HepG2 (cell line): ENCODE data around the gene PTPN22. TPM values are rescaled to one million over a fixed set of nuclear protein-coding genes. Genes with fewer than 3 reads are reported as not detected.

ENCODE experiments used
- ATAC-seq: fragments of 200-7000 bp; cut with Tn5 transposase; 3 replicates; pipeline ENCODE4 v1.9.1; 2020; ENCODE audit warnings: mild to moderate bottlenecking, moderate library complexity
- BruUV-seq: library from RNA; stranded (reverse); fragments of 400-500 nt; replicated peaks from 2 replicates; lab custom pipeline; 2021; lab: Mats Ljungman, UMichigan
- CTCF ChIA-PET: fragments of 300-600 bp; formaldehyde crosslinking; extraction: SDS; loops from one replicate; lab custom pipeline; 2021; ENCODE audit warnings: low total read pairs, inconsistent platforms, low intra/inter-chr PET ratio; lab: Yijun Ruan, JAX
- POLR2A ChIA-PET: fragments of 350-600 bp; sonication (Branson Sonifier 250); formaldehyde crosslinking; loops from one replicate; lab custom pipeline; 2020; ENCODE audit warnings: antibody characterized with exemption, inconsistent platforms; lab: Yijun Ruan, JAX
- DNase-seq: peaks from one replicate; pipeline ENCODE4 v3.0.0-alpha.2; 2015; ENCODE audit warnings: low spot score
- FAIRE-seq: peaks from 3 replicates; lab custom pipeline; 2011; peaks lifted over from hg19 to GRCh38; lab: Jason Lieb, UNC
- H2AFZ ChIP-seq: one replicate; pipeline ENCODE4 v1.6.1; 2011; ENCODE audit warnings: low read length, inconsistent platforms
- H3K27ac ChIP-seq: fragments of 300-600 bp; 3 replicates; pipeline ENCODE4 v1.8.0; 2011; ENCODE audit warnings: mixed run types, mild to moderate bottlenecking, mixed read lengths, low read length, inconsistent platforms; ENCODE audit not compliant: insufficient read depth; ENCODE audit errors: extremely low read length
- H3K27me3 ChIP-seq, 2 experiments: fragments of 200-600 bp in 1 of 2; 2 replicates in 1 of 2; 3 replicates in 1 of 2; pipeline versions ENCODE4 v1.6.0 to v1.8.0; 2011; ENCODE audit warnings: low read length in 2 of 2, mild to moderate bottlenecking in 2 of 2, moderate library complexity in 2 of 2, inconsistent platforms in 1 of 2; ENCODE audit not compliant: insufficient read depth in 2 of 2, control insufficient read depth in 1 of 2
- H3K36me3 ChIP-seq, 2 experiments: fragments of 200-600 bp in 1 of 2; replicated peaks in 1 of 2; 2 replicates in 1 of 2; 3 replicates in 1 of 2; pipeline versions ENCODE4 v1.5.1 to v1.8.0; 2011; ENCODE audit warnings: low read length in 2 of 2, inconsistent platforms in 1 of 2; ENCODE audit not compliant: insufficient read depth in 2 of 2, control insufficient read depth in 1 of 2
- H3K4me1 ChIP-seq: 2 replicates; pipeline ENCODE4 v1.5.1; 2012; ENCODE audit warnings: low read length, inconsistent platforms; ENCODE audit not compliant: insufficient read depth
- H3K4me2 ChIP-seq: 2 replicates; pipeline ENCODE4 v1.6.0; 2011; ENCODE audit warnings: low read depth, low read length, inconsistent platforms
- H3K4me3 ChIP-seq, 3 experiments: fragments of 200-600 bp in 1 of 3; sonication (generic), shearing (Covaris generic) in 1 of 3; replicated peaks in 1 of 3; 2 replicates each; pipeline ENCODE4 v1.5.1; 2011 to 2016; ENCODE audit warnings: low read length in 3 of 3, inconsistent platforms in 2 of 3, low read depth in 2 of 3, mild to moderate bottlenecking in 2 of 3, control low read depth in 1 of 3, mixed read lengths in 1 of 3; ENCODE audit not compliant: insufficient read depth in 1 of 3
- H3K79me2 ChIP-seq: one replicate; pipeline ENCODE4 v1.6.1; 2011; ENCODE audit warnings: low read length, inconsistent platforms; ENCODE audit not compliant: insufficient read depth
- H3K9ac ChIP-seq: 2 replicates; pipeline ENCODE4 v1.6.0; 2011; ENCODE audit warnings: mild to moderate bottlenecking, low read depth, low read length, inconsistent platforms; ENCODE audit not compliant: insufficient read depth
- H3K9me3 ChIP-seq: 2 replicates; pipeline ENCODE4 v1.5.1; 2012; ENCODE audit warnings: mild to moderate bottlenecking, low read length
- H4K20me1 ChIP-seq: 2 replicates; pipeline ENCODE4 v1.6.0; 2011; ENCODE audit warnings: inconsistent platforms, mild to moderate bottlenecking, low read length, moderate library complexity; ENCODE audit not compliant: insufficient read depth
- EZH2 ChIP-seq: conservative IDR thresholded peaks from 2 replicates; pipeline ENCODE4 v1.6.1; 2012; ENCODE audit warnings: mild to moderate bottlenecking, low read depth, low read length, moderate library complexity
- HNRNPUL1 ChIP-seq: fragments of 200-400 bp; formaldehyde crosslinking; IDR thresholded peaks from 2 replicates; pipeline ENCODE4 v1.6.1; 2017; ENCODE audit warnings: low read depth, mild to moderate bottlenecking, low read length, moderate library complexity
- JARID2 ChIP-seq: sonication (generic); formaldehyde crosslinking; IDR thresholded peaks from 2 replicates; pipeline ENCODE4 v1.8.1; 2023; ENCODE audit warnings: missing genetic modification reagents, inconsistent platforms; ENCODE audit not compliant: insufficient replicate concordance
- REPIN1 ChIP-seq: sonication (generic); formaldehyde crosslinking; IDR thresholded peaks from 2 replicates; pipeline ENCODE4 v1.8.0; 2022; ENCODE audit warnings: missing genetic modification reagents, low read depth, mild to moderate bottlenecking, borderline replicate concordance
- SRSF9 ChIP-seq: fragments of 200-400 bp; formaldehyde crosslinking; IDR thresholded peaks from 2 replicates; pipeline ENCODE4 v1.6.1; 2018; ENCODE audit warnings: borderline replicate concordance, mild to moderate bottlenecking, low read depth, low read length; ENCODE audit not compliant: insufficient read depth, poor library complexity, severe bottlenecking
- ZEB1 ChIP-seq: IDR thresholded peaks from 2 replicates; pipeline ENCODE4 v1.6.1; 2012; ENCODE audit warnings: mild to moderate bottlenecking, low read depth, inconsistent platforms; ENCODE audit not compliant: insufficient replicate concordance
- ZMAT5 ChIP-seq: sonication (generic); formaldehyde crosslinking; IDR thresholded peaks from 2 replicates; pipeline ENCODE4 v1.5.0; 2020; ENCODE audit warnings: mild to moderate bottlenecking, low read depth, missing genetic modification reagents, borderline replicate concordance
- WGBS: methylation state at CpG from one replicate; pipeline ENCODE4 v1.1.6; 2017; ENCODE audit warnings: low lambda C conversion rate; 5-methylcytosine and 5-hydroxymethylcytosine counted together
- in situ Hi-C: cut with HindIII; loops from 2 replicates; pipeline ENCODE4 v1.10.0; 2017; ENCODE audit warnings: low pct_unique_long_range_greater_than_20kb; ENCODE audit not compliant: extremely low pct_ligation_motif_present
- intact Hi-C: fragments of 100-400 bp; cut with micrococcal nuclease; formaldehyde crosslinking; loops from one replicate; pipeline ENCODE4 v1.10.0; 2022; ENCODE audit not compliant: unreplicated experiment
- polyA plus RNA-seq, 8 experiments: library from polyadenylated mRNA; depleted of rRNA in 3 of 8; stranded (reverse) in 7 of 8; unstranded in 1 of 8; fragments of >200 nt; fragmentation: Illumina TruSeq in 4 of 8; extraction: Trizol in 4 of 8; gene quantifications; 2 replicates each; pipeline versions ENCODE4 v1.2.1 to v1.2.3, GENCODE V29; 2011 to 2016; ENCODE audit warnings: low read depth in 4 of 8, missing spikeins in 1 of 8, mixed read lengths in 1 of 8; ENCODE audit not compliant: insufficient read depth in 1 of 8
- total RNA-seq, 5 experiments: library from RNA; depleted of rRNA; stranded (reverse); fragments of >200 nt; fragmentation: Illumina TruSeq; extraction: Trizol; gene quantifications; 2 replicates each; pipeline ENCODE4 v1.2.3, GENCODE V29; 2016; ENCODE audit warnings: low read depth in 1 of 5
- TF ChIP-seq, protein P1 (sequence below): sonication (generic); formaldehyde crosslinking; IDR thresholded peaks from 2 replicates; pipeline ENCODE4 v1.5.1; 2020; ENCODE audit warnings: mild to moderate bottlenecking, moderate library complexity, missing genetic modification reagents
- TF ChIP-seq, protein P2 (sequence below): fragments of 450-650 bp; IDR thresholded peaks from 2 replicates; pipeline ENCODE4 v1.6.1; 2017

PTPN22 gene
- total and polyA plus RNA-seq, 2 of the 13 experiments (the other 11 are each of a cell fraction or from before 2014, with no cell fraction given), result not detected

DNA sequence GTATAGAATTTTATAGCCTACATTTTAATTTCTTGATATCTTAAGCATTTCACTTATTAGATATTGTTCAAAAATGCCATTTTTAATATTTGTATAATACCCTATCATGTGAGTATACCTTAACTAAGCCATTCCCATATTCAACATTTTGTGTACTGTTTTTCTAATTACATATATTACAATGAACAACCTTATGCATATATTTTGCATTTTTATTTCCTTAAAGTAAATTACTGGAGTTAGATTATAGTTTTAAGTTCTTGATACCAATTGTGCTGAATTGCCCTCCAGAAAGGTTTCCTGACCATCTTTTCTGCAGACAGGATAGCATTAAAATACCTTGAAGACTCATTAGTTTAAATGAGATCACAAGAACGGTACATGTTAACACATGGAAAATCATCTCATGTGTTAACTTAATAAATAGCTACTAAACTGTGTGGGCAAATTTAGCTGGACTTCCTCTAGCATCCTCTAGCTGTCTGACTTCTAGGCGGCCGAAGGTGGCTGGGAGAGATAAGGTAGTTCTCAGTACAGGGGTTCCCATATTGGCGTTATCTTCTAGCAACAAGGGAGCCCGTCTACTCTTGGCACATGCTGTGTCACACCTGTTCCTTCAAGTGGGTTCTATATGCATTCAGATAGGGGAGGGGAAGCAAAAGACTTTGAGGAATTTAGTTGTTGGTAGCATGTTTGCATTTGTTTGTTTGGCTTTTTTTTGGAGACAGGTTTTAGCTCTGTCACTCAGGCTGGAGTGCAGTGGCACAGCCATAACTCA, 42.6 kb upstream of the PTPN22 start:
- no peak for TF ChIP-seq HNRNPUL1
- TF ChIP-seq, protein P1, sequence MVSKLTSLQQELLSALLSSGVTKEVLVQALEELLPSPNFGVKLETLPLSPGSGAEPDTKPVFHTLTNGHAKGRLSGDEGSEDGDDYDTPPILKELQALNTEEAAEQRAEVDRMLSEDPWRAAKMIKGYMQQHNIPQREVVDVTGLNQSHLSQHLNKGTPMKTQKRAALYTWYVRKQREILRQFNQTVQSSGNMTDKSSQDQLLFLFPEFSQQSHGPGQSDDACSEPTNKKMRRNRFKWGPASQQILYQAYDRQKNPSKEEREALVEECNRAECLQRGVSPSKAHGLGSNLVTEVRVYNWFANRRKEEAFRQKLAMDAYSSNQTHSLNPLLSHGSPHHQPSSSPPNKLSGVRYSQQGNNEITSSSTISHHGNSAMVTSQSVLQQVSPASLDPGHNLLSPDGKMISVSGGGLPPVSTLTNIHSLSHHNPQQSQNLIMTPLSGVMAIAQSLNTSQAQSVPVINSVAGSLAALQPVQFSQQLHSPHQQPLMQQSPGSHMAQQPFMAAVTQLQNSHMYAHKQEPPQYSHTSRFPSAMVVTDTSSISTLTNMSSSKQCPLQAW (CRISPR knock-in tag), result no peak
- H3K9me3 ChIP-seq, result no peaks in the 10 kb centered on the region
- H4K20me1 ChIP-seq, result no peaks in the 10 kb centered on the region
- no peaks in the 10 kb centered on the region for H3K4me1 ChIP-seq
- H3K36me3 ChIP-seq, result peaks cover 7 to 28% of the 10 kb centered on the region in 2 experiments; a peak in 4 of 5 replicates
- no peak overlapping the region for H3K4me2 ChIP-seq
- no peaks in the 10 kb centered on the region for H3K79me2 ChIP-seq
- DNase-seq (no peak), FAIRE-seq (no peak), ATAC-seq (no peak)
- 97% methylated on average over 5 of the region's 5 CpGs for WGBS
- H3K4me3 ChIP-seq, result no peak overlapping the region
- no TSS peak for BruUV-seq
- intact Hi-C loops (no loop called here), in situ Hi-C loops (no loop called here)
- H3K9ac ChIP-seq, result no peak overlapping the region
- H3K27me3 ChIP-seq, result no peaks in the 10 kb centered on the region
- POLR2A ChIA-PET, result interaction anchor here (2.7 kb wide), 1 partner anchor 15 kb away, joined by 11 read pairs; the partner anchor contains the start of gene HIPK1
- CTCF ChIA-PET, result no interaction called here
- H3K27ac ChIP-seq, result no peak overlapping the region
- no peak overlapping the region for H2AFZ ChIP-seq

- Histone ChIP-seq H3K27me3 (no peaks in the 10 kb centered on the region), H3K4me3 (no peak overlapping the region), H3K9me3 (no peaks in the 10 kb centered on the region), H2AFZ (no peak overlapping the region), H3K79me2 (no peaks in the 10 kb centered on the region), H4K20me1 (no peaks in the 10 kb centered on the region), H3K4me2 (no peak overlapping the region), H3K9ac (no peak overlapping the region), H3K36me3 (peaks cover 7 to 29% of the 10 kb centered on the region in 2 experiments; a peak in 4 of 5 replicates), H3K27ac (no peak overlapping the region), H3K4me1 (no peaks in the 10 kb centered on the region)
- ATAC-seq, result no peak
- WGBS, result 84% methylated on average over 3 of the region's 3 CpGs
- no TSS peak for BruUV-seq
- ChIA-PET POLR2A (interaction anchor here (2.7 kb wide), 1 partner anchor 15 kb away, joined by 11 read pairs; the partner anchor contains the start of gene HIPK1), CTCF (no interaction called here)
- no peak for FAIRE-seq
- in situ Hi-C loops, result no loop called here
- DNase-seq, result no peak
- intact Hi-C loops, result no loop called here
- TF ChIP-seq ZEB1 (no peak), JARID2 (CRISPR knock-in tag) (no peak), SRSF9 (no peak), ZMAT5 (CRISPR knock-in tag) (no peak), REPIN1 (CRISPR knock-in tag) (no peak), EZH2 (no peak)
- TF ChIP-seq, protein P2, sequence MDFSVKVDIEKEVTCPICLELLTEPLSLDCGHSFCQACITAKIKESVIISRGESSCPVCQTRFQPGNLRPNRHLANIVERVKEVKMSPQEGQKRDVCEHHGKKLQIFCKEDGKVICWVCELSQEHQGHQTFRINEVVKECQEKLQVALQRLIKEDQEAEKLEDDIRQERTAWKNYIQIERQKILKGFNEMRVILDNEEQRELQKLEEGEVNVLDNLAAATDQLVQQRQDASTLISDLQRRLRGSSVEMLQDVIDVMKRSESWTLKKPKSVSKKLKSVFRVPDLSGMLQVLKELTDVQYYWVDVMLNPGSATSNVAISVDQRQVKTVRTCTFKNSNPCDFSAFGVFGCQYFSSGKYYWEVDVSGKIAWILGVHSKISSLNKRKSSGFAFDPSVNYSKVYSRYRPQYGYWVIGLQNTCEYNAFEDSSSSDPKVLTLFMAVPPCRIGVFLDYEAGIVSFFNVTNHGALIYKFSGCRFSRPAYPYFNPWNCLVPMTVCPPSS, result no peak
Observed at GRCh38 chr1:113913312-113913668, 41.8 kb upstream of the PTPN22 start.
